ENCODE data around the gene ANXA8.
A peak's percentile ranks its signal among the peaks of the same experiment; 100 is the strongest.

The ANXA8 gene

DNA sequence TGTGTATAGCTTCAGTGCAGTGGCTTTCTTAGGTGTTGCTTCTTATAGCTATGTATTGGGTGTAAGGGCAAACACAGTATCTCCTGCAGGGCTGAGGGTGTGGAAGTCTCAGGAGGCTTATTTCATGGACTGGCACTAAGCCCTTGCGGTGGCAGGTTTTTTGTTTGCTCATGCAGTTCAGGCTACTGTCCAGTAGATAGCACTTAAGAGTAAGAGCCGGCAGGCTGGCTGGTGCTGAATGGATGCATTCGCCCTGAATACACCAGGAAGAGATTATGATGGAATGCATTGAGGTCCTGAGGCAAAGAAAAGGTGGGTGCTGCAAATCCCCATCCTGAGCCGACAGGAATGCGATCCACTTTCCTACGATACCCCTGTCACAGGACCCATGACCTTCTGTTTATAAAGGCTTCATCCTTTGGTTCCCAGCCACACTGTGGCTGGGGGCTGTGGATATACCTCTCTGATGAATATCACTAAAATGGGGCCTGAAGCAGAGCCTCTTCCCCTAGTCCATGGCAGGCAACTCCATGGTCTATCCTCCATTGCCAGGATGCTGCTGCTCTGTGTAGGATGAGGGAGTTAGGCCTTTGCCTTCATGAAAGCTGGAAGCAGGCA is 44.9 kb downstream of the ANXA8 start:
- H3K4me3 ChIP-seq (ENCODE audit: low read length) = no peak overlapping the region
- peak; percentile 80 for TF ChIP-seq CTCF (conservative IDR thresholded peaks at IDR 0.05; ENCODE audit: low read length)
- peak; percentile 68 for DNase-seq (ENCODE audit: low read depth)

- DNase-seq (ENCODE audit: low read depth) = no peak
- no peak overlapping the region for H3K4me3 ChIP-seq (ENCODE audit: low read length)
- no peak for TF ChIP-seq CTCF (conservative IDR thresholded peaks at IDR 0.05; ENCODE audit: low read length)
These were observed 48.8 kb downstream of the ANXA8 start for GRCh38 chr10:47435081-47435480.

DNA sequence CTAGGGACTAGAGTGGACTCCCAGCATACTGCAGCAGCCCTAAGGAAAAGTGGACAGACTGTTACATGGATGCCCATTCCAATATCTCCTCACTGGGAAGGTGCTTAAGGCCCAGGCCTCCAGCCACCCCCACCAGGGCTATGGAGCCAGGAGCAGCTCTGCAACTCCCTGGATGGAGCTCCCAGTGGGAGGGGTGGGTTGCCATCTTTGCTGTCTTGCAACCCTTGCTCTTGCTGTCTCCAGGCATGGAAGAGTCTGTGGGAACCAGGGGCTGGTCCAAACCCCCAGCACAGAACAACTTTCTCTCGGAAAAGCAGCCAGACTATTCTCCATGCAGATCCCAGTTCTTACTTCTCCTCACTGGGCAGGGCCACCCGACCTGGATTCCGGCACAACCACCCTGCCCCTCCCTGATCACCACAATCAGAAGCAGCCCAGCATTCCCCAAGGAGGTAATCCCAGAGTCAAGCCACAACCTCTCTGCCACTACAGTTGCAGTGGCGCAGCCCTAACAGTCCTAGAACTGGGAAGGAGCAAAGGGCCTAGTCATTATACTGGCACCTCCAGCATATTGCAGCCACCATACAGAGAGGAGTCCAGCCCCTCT is 58.0 kb downstream of the ANXA8 start:
- H3K4me3 ChIP-seq (ENCODE audit: low read length) = no peak overlapping the region
- TF ChIP-seq CTCF (conservative IDR thresholded peaks at IDR 0.05; ENCODE audit: low read length) = no peak
- DNase-seq (ENCODE audit: low read depth) = no peak

DNA sequence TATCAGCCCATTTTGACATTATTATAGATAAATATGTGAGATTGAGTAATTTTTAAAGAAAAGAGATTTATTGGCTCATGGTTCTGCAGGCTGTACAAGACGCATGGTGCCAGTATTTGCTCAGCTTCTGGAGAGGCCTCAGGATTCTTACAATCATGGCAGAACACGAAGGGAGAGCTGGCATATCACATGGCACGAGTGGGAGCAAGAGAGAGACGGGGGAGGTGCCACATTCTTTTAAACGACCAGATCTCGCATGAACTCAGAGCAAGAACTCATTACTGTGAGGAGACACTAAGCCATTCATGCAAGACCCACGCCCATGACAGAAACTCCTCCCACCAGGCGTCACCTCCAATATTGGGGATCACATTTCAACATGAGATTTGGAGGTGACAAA is 59.7 kb downstream of the ANXA8 start:
- DNase-seq (ENCODE audit: low read depth) = no peak
- TF ChIP-seq CTCF (conservative IDR thresholded peaks at IDR 0.05; ENCODE audit: low read length) = no peak
- H3K4me3 ChIP-seq (ENCODE audit: low read length) = no peak overlapping the region

DNA sequence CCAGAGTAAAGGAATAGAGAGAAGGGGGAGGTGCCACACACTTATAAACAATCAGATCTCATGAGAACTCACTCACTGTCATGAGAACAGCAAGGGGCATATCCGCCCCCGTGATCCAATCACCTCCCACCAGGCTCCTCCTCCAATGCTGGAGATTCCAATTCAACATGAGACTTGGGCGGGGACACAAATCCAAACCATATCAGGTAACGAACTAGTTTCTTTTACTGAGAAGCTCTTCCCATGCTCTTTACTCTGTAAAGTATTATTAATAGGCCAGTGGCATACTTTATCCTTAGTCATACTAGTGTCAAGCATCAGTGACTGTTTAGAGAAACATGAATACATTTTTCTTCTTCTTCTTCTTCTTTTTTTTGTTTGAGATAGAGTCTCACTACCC is 60.4 kb downstream of the ANXA8 start:
- no peak for TF ChIP-seq CTCF (conservative IDR thresholded peaks at IDR 0.05; ENCODE audit: low read length)
- DNase-seq (ENCODE audit: low read depth) = no peak
- H3K4me3 ChIP-seq (ENCODE audit: low read length) = no peak overlapping the region

DNA sequence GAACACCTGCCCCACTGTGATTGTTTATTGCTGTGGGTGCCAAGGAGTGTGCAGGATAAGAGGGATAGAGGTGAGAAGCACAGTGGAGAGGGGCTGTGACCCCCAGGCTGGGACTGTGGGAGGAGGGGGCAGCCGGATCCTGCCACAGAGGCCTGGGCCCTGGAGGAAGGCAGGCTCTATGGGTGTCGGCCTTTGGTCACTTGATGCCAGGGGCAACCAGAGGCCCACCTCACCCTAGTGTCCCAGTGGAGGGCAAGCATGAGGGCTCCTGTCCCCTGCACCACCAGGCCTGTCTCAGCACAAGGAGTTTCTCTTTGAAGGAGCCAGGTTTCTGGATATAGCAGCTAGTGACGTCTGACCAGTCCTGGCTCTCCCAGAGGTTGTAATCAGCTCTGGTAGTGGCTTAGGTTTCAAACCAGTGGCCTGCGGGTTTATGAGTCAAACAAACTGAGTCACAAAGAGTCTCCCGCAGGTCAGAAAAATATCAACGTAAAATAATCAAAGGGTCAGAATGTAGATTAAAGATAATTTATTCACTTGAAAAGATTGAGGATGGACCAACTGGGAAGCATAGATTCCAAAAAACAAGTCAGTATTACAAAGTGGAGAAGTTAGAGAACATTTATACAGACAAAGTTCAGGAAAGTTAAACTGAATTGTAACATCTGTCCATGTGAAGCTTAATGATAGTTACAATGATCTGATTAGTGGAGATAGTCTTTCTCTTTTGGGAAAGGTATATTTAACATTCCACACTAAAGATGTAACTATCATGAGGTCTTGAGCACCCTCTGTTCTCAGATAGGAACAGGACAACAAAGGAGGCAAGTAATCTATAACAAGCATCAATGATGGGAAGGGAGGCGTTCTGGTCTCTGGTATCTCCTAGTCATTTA is 62.6 kb downstream of the ANXA8 start:
- no peak overlapping the region for H3K4me3 ChIP-seq (ENCODE audit: low read length)
- DNase-seq (ENCODE audit: low read depth) = peak; percentile 16
- TF ChIP-seq CTCF (conservative IDR thresholded peaks at IDR 0.05; ENCODE audit: low read length) = no peak
